Peyer's patch (tissue), 4 donors: Measurements from ENCODE around the gene PPP6R1.

ENCODE experiments used
- POLR2A ChIP-seq, 2 donors: fragments of 450-650 bp; IDR thresholded peaks; one replicate each; pipeline ENCODE4 v1.5.1; 2017; ENCODE audit warnings: antibody characterized with exemption in 2 of 2, mild to moderate bottlenecking in 2 of 2, moderate library complexity in 2 of 2
- TF ChIP-seq, protein P1 (sequence below), 6 experiments: fragments of 450-650 bp in 4 of 6; fragments of 200-600 bp in 2 of 6; sonication (generic) in 1 of 6; IDR thresholded peaks; one replicate each; pipeline ENCODE4 v1.5.1; 2017 to 2019; ENCODE audit warnings: antibody characterized with exemption in 6 of 6, mild to moderate bottlenecking in 3 of 6, moderate library complexity in 1 of 6

DNA sequence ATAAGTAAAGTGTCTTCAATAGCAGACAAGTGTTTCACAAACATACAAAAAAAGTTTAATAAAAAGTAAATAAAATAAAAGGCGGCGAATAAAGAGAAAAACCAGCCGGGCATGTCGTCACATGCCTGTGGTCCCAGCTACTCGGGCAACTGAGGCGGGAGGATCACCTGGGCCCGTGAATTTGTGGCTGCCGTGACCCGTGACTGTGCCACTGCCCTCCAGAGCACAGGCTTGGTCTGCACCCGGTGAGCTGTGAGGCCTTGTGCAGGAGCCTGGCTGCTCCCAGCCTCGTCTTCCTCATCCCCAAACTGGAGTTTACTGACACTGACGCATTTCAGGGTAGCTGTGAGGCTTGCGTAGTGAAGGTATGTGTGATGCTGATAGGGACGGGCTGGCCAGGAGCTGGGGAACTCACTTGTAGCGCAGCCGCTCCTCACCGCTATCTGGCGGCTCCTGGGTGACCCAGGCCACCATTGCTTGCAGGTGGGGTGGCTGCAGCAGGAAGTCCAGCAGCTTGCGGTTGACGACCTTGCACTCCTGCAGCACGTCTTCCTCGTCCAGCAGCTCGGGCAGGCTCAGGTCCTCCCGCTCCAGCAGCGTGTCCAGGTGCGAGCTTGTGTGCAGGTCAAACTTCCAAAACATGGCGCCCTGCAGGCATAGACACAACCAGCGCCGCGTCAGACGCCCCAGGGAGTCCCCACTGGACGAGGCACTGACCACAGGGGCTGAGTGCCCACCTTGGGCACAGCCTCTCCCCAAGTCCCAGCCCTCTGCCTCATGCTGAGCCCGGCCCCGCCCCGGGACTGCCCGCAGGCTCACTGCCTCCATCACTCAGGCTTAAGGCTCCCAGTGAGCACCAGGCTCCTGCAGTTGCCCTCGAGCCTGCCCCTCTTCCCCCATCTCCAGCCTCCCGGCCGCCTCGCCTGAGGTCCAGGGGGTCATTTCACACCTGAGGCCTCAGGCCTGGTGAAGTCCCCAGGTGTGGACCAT, 12.1 kb downstream of the PPP6R1 start:
- no peak for TF ChIP-seq POLR2A (IDR thresholded peaks at IDR 0.05)
- TF ChIP-seq, protein P1, sequence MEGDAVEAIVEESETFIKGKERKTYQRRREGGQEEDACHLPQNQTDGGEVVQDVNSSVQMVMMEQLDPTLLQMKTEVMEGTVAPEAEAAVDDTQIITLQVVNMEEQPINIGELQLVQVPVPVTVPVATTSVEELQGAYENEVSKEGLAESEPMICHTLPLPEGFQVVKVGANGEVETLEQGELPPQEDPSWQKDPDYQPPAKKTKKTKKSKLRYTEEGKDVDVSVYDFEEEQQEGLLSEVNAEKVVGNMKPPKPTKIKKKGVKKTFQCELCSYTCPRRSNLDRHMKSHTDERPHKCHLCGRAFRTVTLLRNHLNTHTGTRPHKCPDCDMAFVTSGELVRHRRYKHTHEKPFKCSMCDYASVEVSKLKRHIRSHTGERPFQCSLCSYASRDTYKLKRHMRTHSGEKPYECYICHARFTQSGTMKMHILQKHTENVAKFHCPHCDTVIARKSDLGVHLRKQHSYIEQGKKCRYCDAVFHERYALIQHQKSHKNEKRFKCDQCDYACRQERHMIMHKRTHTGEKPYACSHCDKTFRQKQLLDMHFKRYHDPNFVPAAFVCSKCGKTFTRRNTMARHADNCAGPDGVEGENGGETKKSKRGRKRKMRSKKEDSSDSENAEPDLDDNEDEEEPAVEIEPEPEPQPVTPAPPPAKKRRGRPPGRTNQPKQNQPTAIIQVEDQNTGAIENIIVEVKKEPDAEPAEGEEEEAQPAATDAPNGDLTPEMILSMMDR (IDR thresholded peaks at IDR 0.05), result no peak
